Breast epithelium (tissue), 3 donors: ENCODE results near the gene CCDC149.

ENCODE experiments used
- CTCF ChIP-seq, 3 donors: fragments of 450-650 bp; IDR thresholded peaks; one replicate each; pipeline ENCODE4 v1.5.1; 2016 to 2017; ENCODE audit warnings: antibody characterized with exemption in 3 of 3, mild to moderate bottlenecking in 3 of 3, moderate library complexity in 3 of 3
- POLR2A ChIP-seq: fragments of 450-650 bp; IDR thresholded peaks from one replicate; pipeline ENCODE4 v1.6.1; 2016; ENCODE audit warnings: antibody characterized with exemption, mild to moderate bottlenecking, moderate library complexity
- POLR2AphosphoS5 ChIP-seq, 3 donors: sonication (generic); formaldehyde crosslinking; IDR thresholded peaks; one replicate each; pipeline ENCODE4 v1.6.1; 2017; ENCODE audit warnings: antibody characterized with exemption in 3 of 3

DNA sequence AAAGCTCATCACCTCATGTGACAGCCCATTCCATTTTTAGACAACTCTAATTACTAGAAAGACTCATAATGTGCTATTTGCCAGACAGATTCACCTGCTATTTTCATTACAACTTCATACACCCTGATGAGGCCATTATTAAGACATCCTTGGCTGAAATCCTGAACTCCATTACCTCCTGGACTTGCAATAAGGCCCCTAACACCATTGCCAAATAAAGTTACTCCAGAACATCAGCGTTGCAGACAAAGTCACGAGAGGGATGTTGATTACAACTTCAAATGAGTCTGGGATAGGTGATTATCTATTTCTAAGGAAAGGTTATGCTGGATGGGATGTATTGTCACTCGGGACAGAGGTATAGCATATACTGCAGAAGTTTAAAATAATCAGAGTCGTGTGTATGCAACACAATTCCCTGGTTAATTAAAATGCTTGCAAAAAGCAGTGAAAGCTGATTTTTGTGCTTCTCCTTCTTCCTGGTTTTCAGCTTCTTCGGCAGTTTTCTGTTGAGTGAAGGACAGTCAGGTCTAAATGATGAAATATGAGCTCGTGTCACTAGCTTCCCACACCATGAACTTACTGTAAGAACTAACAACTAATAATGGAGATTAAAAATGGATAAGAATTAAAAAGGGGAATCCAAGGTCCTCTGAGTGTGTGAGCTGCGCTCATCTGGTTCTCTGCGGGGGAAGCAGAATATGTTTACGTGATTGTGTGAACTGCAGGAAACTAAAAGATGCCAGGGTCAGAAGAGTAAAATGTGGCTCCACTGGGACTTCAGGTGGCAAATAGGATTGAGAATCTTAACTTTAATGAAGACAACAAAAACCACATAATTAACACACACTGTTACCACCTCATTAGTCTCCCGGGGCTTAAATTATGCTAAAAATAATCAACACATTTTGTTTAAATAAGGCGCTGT lies 135.0 kb downstream of the CCDC149 start:
- TF ChIP-seq CTCF (IDR thresholded peaks at IDR 0.05), result no peak
- TF ChIP-seq POLR2A, result no peak
- no peak for TF ChIP-seq POLR2AphosphoS5 (IDR thresholded peaks at IDR 0.05)
